Upper lobe of left lung (tissue), 4 donors: ENCODE results near the gene ANKDD1B.

Experiments
- POLR2A ChIP-seq, 4 donors: fragments of 450-650 bp; IDR thresholded peaks; one replicate each; pipeline ENCODE4 v1.5.1; 2016 to 2017; ENCODE audit warnings: antibody characterized with exemption in 4 of 4, mild to moderate bottlenecking in 2 of 4
- TF ChIP-seq, protein P1 (sequence below), 6 experiments: fragments of 450-650 bp in 4 of 6; fragments of 200-600 bp in 2 of 6; sonication (generic) in 2 of 6; IDR thresholded peaks; one replicate each; pipeline ENCODE4 v1.5.1; 2016 to 2019; ENCODE audit warnings: antibody characterized with exemption in 6 of 6

DNA sequence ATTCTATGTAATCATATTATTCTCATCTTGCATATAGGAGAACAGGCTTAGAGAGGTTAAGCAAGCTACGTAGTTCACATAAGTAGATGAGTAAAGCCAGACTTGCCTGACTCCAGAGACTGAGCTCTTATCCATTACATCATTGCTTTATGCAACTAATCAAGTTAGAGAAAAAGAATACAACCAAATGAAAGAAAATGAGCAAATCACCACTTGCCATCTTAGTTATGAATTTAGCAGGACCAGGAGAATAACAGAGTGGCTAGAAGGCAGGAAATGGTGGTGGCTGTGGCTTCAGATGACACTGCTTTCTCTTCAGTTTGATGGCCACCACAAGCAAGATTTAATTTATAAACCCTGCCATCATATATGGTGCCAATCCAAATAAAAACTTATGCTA is 79.4 kb downstream of the ANKDD1B start:
- TF ChIP-seq, protein P1, sequence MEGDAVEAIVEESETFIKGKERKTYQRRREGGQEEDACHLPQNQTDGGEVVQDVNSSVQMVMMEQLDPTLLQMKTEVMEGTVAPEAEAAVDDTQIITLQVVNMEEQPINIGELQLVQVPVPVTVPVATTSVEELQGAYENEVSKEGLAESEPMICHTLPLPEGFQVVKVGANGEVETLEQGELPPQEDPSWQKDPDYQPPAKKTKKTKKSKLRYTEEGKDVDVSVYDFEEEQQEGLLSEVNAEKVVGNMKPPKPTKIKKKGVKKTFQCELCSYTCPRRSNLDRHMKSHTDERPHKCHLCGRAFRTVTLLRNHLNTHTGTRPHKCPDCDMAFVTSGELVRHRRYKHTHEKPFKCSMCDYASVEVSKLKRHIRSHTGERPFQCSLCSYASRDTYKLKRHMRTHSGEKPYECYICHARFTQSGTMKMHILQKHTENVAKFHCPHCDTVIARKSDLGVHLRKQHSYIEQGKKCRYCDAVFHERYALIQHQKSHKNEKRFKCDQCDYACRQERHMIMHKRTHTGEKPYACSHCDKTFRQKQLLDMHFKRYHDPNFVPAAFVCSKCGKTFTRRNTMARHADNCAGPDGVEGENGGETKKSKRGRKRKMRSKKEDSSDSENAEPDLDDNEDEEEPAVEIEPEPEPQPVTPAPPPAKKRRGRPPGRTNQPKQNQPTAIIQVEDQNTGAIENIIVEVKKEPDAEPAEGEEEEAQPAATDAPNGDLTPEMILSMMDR (IDR thresholded peaks at IDR 0.05): no peak
- no peak for TF ChIP-seq POLR2A (IDR thresholded peaks at IDR 0.05)
